Suppressor macrophage treated with lipopolysaccharide for 1 hour (primary cell): ENCODE results near the gene KREMEN1.

ENCODE experiments used
- DNase-seq, 3 donors: peaks; one replicate each; pipeline ENCODE4 v3.0.0-alpha.2; 2020 to 2022

Gene KREMEN1

GRCh38 chr22:29195118-29195963 is 122.5 kb downstream of the KREMEN1 start:
- DNase-seq: no peak

GRCh38 chr22:29195964-29196666 is 123.3 kb downstream of the KREMEN1 start:
- no peak for DNase-seq

GRCh38 chr22:29197096-29197495 is 124.3 kb downstream of the KREMEN1 start:
- DNase-seq: no peak

- no peak for DNase-seq
These were observed 125.4 kb downstream of the KREMEN1 start for GRCh38 chr22:29198240-29198639.

DNA sequence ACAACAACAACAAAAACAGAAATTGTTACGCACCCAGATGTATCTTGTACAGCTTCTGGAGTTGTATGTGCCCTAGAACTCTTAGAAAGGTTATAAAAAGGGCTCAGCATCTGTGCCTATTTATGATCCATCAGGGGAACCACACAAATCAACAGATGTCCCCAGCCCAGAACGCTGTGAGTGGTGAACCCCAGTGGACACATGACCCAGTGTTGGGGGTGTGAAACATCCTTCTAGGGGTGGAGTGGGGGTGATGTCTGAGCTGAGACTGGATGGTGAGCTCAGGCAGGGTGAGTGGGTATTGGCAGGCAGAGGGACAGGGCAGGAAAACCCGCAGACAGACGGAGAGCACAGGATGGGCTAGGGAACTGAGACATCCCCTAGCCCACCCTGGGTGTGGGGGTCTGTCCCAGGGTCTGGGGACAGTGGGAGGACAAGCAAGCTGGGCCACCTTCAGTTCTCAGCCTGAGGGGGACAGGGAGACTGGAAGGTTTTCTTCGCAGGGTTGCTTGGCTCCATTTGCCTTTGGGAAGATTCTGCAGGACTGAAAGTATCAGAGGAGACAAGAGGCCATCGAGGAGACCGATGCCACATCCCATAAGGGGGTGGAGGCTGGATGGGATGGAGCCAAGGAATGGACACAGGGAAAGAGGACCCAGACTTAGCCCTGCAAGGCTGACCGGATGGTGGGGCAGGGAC is 127.0 kb downstream of the KREMEN1 start:
- DNase-seq: no peak

DNA sequence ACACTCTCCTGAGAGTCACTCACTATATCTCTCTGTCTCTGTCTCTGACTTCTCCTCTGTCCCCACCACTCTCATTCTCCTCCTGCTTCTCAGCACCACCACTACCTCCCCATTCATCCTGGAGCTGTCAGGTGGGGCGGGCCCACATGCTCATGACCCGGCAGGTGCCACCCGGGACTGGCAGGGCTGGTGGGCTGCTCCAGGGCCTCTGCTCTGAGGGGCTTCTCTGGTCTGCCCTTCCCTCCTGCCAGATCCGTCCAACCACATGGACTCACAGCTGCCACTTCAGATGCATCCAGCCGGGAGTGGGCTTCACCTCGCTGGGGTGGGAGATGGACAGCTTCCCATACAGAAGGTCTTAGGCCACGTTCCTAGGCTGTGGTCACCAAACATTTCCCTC is 128.1 kb downstream of the KREMEN1 start:
- DNase-seq: no peak

- DNase-seq: no peak
These were observed 128.9 kb downstream of the KREMEN1 start for GRCh38 chr22:29201782-29202181.

DNA sequence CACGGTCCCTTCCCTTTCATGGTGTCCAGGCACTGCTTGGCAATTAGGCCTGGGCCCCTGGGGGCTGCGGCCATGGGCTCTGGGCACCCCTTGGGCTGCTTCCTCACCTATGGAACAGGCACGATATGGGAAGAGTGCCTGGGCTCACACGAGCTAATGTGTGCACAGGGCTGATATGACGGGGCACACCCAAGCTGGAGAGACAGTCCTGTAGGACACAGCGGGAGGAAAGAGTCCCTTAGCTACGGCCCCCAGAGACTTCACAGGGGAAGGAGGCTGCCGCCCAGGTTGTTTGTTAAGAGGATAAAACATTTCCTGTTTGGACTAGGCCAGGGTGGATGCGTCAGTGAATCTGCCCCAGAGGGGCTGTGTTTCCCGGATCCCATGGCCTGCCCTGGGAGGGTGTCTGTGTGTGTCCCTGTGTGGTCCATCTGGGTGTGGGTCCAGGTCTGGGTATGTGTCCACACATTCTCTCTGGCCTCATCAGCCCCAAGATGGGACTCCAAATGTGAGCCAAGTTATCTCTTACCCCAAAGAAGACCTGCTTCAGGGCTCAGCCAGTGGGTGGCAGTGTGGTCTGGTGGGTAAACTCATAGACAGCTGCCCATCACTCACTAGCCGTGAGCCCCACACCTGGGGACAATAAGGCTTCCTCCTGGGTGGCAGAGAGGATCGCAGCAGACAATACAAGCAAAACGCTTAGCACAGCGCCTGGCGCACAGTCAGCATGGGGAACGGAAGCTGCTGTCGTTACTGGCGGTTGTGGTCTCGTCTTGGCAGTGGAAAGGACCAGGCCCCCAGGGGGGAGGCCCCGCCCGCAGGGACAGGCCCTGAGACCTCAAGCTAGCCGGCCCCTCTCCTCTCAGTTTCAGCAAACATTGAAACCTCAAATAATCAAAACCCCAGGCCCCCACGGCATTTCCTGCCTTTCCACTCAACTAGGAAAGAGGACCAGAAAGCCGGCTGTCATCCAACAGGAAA is 129.7 kb downstream of the KREMEN1 start:
- DNase-seq: peak; percentile 38 to 56 (median 44)

DNA sequence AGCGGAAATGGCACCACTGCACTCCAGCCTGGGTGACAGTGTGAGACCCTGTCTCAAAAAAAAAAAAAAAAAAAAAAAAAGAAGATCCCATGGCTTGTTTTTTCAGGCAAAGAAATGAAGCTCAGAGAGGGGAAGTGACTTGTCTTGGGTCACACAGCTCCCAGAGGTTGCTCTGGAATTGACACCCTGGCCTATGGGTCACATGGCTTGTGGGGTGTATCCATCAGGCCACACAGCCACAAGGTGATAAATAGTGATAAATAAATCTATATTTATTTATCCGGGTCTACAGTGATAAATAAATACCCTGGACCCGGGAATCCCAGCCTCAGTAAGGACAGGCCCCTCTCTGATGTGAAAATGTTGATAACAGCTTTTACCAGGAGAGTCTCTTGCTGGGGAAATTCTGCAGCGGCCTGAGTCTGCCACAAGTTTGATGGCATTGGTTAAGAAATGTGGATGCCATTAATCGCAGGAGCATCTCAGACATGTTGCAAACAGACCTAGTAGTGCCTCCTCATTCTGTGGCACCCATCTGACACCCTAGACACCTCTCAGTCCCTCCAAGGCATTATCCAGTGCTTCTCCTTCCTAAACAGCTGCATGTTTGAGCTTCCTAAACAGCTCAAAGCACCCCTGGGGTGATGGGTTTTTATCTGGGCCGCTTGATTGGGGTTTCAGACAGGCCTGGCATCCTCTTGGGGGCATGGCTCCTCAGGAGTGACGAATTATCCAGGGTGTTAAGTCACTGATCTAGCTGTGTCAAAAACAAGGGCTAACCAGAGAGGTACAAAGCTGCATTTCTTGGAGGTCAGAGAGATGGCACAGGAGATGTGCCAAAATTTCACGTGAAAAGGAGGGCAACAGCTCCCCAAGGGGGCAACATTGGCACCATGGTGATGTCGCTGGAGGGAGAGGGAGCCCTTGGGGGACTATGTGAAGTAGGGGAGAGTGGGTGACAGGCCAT is 130.9 kb downstream of the KREMEN1 start:
- DNase-seq: no peak

GRCh38 chr22:29204455-29205183 is 131.8 kb downstream of the KREMEN1 start:
- peak in 2 of 3 donors; percentile 10 to 24 for DNase-seq

DNA sequence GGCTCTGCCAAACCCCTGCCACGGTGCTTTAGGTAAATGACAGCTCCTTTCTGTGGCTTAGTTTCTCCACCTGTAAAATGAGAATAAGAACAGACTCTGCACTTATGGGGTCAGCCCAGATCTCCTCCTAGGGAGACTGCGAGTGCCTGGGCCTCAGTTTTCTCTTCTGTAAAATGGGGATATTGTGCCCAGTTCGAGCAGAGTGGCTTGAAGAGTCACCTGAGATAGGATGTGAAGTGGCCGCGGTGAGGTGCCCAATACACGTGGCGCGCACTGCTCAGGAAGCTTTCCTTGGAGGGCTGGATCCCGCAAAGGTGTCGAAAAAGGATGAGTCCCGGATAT is 132.4 kb downstream of the KREMEN1 start:
- DNase-seq: no peak

DNA sequence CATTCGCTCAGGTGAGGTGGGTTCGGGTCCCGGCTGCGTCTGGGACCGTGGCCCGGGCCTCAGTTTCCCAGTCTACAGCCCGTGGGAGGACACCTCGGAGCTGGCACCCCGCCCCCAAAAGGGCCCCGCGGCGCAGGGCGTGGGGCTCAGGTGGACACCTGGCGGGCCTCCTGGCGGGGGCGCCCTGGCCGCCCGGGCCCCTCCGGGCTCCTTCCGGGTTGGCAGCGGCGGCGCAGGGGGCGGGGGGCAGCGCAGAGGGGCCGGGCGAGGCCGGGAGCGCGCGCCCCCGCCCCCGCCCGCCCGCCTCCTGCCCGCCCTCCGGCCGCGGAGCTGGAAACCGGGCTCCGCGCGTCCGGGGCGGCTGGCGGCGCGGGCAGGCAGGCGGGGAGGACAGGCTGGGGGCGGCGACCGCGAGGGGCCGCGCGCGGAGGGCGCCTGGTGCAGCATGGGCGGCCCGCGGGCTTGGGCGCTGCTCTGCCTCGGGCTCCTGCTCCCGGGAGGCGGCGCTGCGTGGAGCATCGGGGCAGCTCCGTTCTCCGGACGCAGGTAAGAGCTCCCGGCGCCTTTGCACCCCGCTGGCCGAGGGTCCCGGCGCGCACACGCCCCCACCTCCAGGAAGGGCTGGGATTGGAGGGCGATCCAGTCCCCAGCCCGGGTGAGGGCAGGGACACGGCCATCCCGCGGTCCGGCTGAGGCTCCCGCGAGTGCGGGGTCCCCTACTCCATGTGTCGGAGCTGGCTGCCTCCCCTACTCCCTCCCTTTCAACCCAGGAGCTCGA is 132.9 kb downstream of the KREMEN1 start, which contains the start of gene EMID1:
EMID1 (plus strand) TSS at position 303 of the 778 bp plus-strand sequence; CDS start at position 446, 143 bp downstream.
- DNase-seq: peak; percentile 35 to 57 (median 41)

DNA sequence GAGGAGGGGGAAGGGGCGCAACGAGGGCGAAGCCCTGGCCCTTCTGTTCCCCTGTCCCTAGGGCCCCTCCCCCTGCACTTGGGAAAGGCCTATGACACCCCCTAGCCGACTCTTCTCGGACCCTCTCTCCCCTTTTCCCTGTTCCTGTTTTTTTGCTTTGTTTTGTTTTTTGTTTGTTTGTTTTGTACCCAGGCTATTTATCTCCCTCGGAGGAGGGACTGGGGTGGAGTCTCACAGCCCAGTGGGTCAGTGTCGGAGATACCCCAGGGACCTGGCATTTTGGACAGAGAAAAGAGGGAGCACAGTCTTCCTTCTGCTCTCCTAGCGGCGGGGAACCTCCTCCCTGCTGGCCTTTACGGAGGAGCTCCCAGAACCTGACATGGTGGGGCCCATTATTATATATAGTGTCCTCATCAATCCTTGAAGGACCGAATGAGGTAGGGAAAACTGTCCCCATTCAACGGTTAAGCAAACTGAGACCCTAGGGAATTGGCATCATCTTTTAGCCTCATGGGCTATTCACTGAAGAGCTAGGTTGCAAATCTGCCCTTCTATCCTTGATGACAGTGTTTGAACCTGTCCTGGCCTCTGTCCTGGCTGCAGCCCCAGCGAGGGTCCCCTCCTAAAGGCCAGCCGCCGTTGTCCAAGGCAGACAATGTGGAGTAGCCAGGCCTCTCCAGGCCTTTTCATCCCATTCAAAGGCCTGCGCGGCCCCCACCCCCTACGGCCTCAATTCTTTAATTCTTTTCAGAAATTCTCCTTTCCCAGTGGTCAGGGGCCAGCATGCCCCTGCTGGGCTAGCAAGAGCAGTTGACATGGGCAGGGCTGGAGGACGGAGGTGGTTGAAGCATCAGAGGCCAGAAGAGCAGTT is 133.8 kb downstream of the KREMEN1 start:
- no peak for DNase-seq

DNA sequence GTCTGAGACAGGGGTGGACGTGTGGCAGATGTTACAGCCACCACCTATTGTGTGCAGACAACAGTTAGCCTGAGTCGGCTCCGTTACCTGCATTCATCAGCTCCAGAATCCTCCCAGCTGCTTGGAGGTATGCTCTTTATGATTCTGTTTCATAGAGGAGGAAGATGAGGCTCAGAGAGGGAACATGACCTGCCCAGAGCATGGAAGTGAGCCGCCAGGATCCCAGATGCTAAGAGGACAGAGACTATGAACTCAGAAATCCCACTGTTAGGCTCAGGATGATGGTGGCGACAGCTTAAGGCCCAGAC is 134.4 kb downstream of the KREMEN1 start:
- DNase-seq: no peak

DNA sequence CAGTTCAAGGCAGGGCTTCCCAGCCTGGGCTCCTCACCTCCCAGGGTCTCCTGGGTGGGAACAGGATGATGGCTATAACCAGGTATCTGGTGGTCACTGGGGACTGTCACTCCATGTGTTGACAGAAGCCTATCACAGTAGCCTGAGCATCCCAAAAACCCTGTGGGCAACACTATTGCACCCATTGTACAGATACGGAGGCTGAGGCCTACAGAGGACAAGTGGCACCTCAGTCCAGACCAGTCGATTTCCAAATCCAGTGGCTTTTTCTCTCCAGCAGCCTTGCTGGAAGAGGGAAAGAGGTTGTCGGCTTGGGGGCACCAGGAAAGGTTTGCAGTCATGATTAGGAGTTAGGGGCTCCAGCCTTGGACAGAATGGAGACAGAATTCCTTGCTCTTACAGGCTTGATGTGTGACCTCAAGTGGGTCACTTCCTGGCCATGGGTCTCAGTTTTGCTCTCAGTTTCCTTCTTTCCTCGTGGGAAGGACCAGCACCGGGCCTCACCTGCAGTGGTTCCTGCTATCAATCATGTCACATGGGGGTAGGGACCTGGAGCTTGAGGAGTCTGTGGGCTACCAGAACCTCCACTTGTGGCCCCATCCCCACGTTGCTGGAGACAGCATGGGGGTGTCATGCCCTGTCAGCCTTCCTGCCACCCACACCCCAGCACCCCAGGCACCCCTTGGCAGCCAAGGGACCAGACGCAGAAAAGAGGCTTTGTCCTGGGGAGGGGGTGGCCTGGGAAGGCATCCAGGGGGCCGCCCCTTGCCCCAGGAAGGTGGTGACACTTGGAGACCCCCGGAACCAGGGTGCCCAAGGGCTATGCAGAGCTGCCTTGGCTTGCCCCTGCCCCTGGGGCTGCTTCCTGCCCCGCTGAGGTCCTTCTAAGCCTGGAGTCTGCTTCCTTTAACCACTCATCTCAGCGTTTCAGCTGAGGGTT is 135.0 kb downstream of the KREMEN1 start:
- no peak for DNase-seq

- no peak for DNase-seq
These were observed 135.6 kb downstream of the KREMEN1 start for GRCh38 chr22:29208502-29208862.

DNA sequence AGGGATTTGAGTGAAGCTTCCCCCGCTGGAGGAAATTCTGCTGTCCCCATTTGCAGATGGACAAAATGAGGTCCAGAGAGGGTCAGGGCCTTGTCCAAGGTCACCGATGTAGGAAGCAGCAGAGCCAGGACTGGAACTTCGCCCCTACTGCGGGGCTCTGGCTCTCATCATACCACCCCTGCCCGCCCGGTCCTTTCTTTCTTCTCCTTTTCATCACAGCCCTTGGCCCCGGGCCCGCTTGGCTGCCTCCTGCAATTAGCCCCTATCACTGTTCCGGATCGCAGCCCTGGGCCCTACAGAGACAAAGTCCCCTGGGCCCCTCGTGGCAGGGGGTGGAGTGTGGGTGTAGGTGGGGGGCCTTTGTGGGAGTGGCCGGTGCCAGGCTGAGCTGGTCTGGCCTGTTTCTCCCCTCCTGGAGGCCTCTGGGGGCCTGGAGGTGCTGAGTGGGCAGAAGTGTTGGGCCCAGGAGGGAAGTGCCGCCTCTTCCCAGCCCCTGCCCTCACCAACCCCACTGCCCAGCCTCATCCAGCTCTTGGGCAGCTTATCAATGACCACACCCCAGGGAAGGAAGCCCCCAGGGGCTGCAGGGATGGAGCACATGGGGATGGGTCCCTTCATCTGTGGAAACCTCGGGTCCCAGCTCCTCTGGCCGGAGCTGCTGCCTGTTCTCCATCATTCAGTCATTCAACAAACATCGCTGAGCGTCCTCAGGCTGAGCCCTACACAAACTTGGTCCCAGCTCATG is 136.2 kb downstream of the KREMEN1 start:
- DNase-seq: peak in 1 of 3 donors; percentile 14
